ENCODE data around the gene PFDN1.

The PFDN1 gene

GRCh38 chr5:140219068-140219991, 83.6 kb downstream of the PFDN1 start:
- Histone ChIP-seq H3K4me3 (replicated peaks; ENCODE audit: insufficient read depth, low read length) (no peak overlapping the region), H3K27me3 (ENCODE audit: insufficient read depth, poor library complexity, severe bottlenecking) (no peaks in the 10 kb centered on the region), H3K27ac (replicated peaks) (no peak overlapping the region)
- TF ChIP-seq POLR2AphosphoS5 (IDR thresholded peaks at IDR 0.05; ENCODE audit: low read depth) (no peak), GABPA (IDR thresholded peaks at IDR 0.05; ENCODE audit: low read depth) (no peak), SPI1 (IDR thresholded peaks at IDR 0.05; ENCODE audit: borderline replicate concordance, low read depth) (no peak), CTCF (IDR thresholded peaks at IDR 0.05; ENCODE audit: insufficient read depth, low read length) (no peak), REST (IDR thresholded peaks at IDR 0.05; ENCODE audit: insufficient replicate concordance, low read depth) (no peak)
- no peak for DNase-seq (ENCODE audit: low read depth in 1 of 2, low spot score in 1 of 2)

- H3K27me3 ChIP-seq (ENCODE audit: insufficient read depth, poor library complexity, severe bottlenecking), result no peaks in the 10 kb centered on the region
- DNase-seq (ENCODE audit: low read depth in 1 of 2, low spot score in 1 of 2), result no peak
- TF ChIP-seq SPI1 (IDR thresholded peaks at IDR 0.05; ENCODE audit: borderline replicate concordance, low read depth), result no peak
- no peak for TF ChIP-seq CTCF (IDR thresholded peaks at IDR 0.05; ENCODE audit: insufficient read depth, low read length)
- no peak for TF ChIP-seq GABPA (IDR thresholded peaks at IDR 0.05; ENCODE audit: low read depth)
- H3K4me3 ChIP-seq (replicated peaks; ENCODE audit: insufficient read depth, low read length), result no peak overlapping the region
- no peak overlapping the region for H3K27ac ChIP-seq (replicated peaks)
These were observed 85.4 kb downstream of the PFDN1 start for GRCh38 chr5:140217299-140218026.

- Histone ChIP-seq H3K4me3 (replicated peaks; ENCODE audit: insufficient read depth, low read length) (no peak overlapping the region), H3K27me3 (ENCODE audit: insufficient read depth, poor library complexity, severe bottlenecking) (no peaks in the 10 kb centered on the region), H3K27ac (replicated peaks) (no peak overlapping the region)
- DNase-seq (ENCODE audit: low read depth in 1 of 2, low spot score in 1 of 2), result no peak
- no peak for TF ChIP-seq POLR2AphosphoS5 (IDR thresholded peaks at IDR 0.05; ENCODE audit: low read depth)
- no peak for TF ChIP-seq GABPA (IDR thresholded peaks at IDR 0.05; ENCODE audit: low read depth)
- TF ChIP-seq REST (IDR thresholded peaks at IDR 0.05; ENCODE audit: insufficient replicate concordance, low read depth), result no peak
- TF ChIP-seq SPI1 (IDR thresholded peaks at IDR 0.05; ENCODE audit: borderline replicate concordance, low read depth), result no peak
- no peak for TF ChIP-seq CTCF (IDR thresholded peaks at IDR 0.05; ENCODE audit: insufficient read depth, low read length)
These were observed 86.3 kb downstream of the PFDN1 start for GRCh38 chr5:140216478-140217074.

Measured in HL-60 (cell line).